Right kidney (tissue), 1 donor: ENCODE data around the gene MYO1B.

Experiments
- DNase-seq: peaks from one replicate; pipeline ENCODE4 v3.0.0-alpha.2; 2016

MYO1B gene

DNA sequence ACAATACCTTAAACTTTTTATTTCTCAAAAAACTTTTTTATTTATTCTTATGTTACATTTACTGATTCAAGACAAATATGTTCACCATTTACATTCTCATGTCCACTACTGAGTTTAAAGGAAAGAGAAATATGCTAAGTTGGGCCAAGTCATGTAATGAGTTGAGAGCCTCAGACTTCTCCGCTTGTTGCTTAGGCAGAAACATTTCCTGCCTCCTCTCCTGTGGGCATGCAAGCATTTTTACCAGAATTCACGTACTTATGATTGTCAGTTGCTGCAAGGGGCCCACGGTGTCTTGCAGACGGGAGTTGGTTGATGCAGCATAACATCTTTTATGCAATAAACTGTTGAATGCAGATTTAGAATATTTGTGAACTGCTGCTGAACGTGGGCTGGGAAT lies 51.8 kb downstream of the MYO1B start:
- DNase-seq = no peak

DNA sequence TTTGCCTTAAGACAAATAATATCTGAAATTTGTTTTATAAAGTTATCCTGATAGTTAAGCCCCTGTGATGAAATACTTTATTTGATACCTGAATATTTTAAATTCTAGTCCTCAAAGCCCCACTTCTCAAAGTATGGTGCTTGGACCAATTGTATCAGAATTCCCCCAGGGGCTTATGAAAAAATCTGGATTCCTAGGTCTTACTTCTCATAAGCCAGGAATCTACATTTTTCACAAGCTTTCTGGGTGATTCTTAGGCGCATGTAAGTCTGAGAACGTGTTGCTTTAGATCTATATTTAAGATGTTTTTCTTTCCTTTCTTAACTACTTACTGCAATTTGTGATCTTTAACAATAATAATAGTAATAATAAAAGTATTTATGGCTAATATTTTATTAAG lies 53.1 kb downstream of the MYO1B start:
- no peak for DNase-seq

DNA sequence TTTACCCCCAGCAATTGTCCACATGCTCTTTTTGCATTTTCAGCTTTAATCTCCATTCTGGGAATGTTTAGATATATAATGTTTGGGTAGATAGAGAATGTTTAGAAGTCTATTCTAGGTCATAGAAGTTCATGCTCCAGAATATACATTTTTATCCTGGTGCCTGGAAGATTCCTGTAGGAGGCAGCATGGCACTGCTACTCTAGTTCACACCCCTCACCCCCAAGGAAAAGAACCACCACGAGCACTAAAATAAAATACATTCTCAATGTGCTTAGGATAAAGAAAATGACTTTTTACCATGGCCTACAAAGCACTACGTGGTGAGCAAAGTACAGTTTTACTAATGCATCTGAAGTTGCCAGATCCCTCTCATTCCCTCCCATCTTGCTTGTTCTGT lies 53.8 kb downstream of the MYO1B start:
- no peak for DNase-seq

DNA sequence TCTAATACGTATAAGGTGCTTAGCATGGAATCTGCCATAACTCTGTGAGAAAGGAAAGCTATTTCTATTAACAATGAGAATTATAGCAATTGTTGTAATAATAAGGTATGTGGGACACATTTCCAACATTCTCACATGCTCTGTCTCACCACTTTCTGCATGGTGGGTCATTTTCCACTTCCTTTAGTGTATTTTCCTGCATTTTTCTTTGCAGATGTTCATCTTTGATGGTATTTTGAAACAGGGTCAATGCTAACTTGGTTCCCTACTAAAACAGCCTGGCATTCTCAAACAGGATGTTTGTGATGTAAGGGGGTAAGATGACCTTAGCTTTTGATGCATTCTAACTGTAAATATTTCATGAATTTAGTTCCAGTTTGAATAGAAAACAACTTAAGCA lies 54.7 kb downstream of the MYO1B start:
- no peak for DNase-seq

DNA sequence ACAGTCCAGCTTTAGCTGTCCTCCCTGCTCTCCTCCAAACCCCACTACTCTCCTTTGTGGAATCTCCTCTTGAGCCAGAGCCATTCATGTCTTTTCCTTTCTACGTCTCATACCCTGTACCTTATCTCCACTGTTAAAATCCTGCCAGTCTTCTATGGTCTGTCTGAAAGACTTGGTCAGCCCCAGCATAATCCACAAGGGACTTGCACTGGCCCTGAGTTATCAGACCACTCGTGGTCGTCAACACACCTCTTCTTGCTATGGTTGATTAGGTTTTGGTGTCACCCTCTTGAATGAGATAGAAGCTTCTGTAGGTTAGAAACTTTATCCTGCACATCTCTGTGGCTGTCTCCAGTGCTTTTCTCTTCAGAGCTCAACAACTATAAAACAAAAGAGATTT lies 56.8 kb downstream of the MYO1B start:
- no peak for DNase-seq

DNA sequence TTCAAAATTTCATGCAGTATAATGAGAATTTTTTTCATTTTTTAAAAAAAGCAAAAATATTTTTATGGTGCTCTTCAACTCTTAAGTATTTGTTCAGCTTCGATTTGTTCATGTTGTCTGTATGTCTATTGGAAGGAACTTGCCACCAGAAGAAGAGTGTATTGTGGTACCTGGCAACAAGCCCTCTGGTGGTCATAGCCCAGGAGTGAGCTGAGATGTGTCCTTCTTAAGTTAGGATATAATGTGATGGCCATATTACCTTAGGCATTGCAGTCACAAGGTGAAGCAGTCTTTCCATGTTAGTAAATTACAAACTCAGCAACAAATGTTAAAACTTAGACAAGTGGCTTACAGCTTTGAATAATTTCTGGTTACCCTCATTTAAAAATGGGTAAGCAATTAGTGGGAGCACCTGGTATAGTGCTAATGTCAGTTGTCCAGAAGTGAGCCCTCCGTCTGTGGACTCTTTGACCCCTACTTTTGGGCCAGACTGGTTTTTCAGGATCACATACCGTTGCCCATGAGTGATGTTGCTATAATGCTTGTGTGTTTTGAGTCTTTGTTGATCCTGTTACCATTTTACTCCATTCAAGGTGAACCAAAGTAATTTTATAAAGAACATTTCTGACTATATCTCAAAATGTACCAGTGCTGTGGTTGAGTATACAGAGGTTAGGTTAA lies 57.4 kb downstream of the MYO1B start:
- DNase-seq = no peak

DNA sequence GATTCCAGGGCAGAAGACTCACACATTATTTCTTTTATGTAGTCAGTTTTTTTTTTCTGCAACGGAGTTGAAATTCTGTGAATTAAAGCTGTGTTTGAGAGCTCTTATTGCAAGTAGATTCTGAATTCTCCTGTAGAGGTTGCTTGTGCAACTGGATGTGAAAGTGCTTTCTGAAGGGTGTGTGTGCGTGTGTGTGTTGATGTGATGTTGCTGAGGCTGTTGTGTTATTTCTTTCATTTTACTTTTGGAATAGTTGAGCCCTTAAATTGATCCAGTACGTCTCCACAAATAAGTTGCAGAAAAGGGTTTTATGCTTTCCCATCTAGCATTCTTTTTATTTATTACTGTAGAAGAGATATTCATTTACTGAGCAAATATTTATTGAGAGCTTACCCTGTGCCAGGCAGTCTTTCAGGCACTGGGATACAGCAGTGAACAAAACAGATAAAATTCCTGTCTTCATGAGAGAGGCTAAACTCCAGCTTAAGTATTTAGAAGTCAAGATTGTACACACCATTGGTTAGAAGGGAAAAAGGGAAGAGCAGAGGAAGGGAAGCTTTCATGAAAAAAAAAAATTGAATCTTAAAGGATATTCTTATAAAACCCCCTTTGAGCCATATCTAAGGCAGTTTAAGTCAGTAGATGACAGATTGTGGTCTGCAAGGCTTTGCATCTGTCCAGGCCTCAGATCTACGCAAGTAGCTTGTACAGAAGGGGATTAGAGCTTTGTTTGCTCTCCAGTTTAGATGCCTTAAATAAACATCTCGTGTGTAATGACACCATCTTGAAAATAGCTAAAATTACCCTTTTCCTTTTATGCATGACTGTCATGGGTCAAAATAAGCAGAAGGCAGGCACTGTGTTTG lies 58.2 kb downstream of the MYO1B start:
- no peak for DNase-seq

DNA sequence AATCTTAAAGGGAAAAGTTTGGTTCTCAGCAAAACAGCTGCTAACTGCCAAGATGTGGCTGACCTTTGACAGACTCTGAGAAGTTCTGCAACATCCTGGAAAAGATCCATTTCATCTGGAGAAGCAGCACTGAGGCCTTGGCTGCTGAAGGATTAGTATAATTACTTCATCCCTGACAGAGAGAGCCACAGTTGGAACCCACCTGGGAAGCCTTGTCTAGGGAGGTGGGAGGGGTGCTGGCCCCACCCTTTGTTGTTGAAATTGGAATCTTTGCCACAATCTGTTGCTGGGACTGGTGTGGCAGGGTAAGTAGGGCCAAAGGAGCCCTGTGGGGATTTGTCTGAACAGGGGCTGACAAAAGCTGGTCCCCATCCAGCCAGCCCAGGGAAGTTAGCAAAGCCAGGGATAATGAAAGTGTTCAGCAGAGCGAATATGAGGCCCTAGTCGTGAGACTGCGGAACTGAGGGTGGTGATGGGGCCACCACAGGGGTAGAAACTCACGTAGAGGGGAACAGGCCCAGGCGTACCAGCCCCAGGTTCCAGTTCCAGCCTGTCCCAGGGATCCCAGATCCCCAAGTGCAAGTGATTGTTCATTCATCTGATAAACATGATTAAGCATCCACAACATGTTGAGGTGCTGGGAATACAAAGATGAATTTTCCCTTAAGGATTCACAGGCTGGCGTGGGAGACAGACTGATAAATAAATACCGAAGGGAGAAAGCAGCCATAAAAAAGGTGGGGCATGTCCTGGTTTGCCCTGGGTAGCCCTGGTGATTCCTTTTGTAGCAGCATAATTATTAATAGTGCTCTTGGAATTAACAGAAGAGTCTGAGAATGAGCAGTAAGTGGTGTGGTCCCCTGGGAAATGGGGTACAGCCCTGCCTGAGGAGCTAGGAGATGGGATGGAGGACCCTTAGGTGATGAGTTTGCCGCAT lies 60.0 kb downstream of the MYO1B start:
- no peak for DNase-seq

DNA sequence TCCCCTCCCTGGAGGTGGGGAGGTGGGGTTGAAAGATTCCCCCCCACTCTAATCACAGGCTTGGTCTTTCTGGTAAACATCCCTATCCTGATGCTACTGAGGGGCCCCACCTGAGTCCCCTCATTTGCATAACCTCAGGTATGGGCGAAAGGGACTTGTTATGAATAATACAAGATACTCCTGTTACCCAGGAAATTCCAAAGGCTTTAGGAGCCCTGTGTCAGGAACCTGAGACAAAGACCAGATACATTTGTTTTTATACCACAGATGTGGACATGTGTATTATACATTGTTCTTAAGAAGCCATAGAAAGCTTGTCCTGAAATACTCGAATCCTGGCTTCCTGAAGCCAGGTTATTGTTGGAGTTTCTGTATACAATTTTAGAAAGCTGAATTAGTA lies 62.8 kb downstream of the MYO1B start:
- DNase-seq = no peak

DNA sequence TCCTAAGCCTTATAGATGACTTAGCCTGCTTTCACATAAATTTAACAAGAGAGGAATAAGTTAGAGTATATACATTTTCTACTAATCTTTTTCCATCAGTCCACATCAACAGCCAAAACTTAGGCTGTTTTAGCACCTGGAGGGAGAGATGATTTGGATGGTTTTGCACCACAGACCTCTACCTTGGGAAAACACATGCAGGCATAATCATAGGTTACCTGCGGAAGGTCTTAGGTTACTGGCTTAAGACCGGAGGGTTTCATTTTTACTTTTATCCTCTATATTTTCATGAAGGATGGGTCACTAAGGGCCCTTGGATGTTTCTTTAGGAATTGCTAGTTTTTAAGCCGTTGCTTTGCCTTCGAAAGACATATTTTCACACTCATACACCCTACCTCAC lies 66.0 kb downstream of the MYO1B start:
- no peak for DNase-seq

DNA sequence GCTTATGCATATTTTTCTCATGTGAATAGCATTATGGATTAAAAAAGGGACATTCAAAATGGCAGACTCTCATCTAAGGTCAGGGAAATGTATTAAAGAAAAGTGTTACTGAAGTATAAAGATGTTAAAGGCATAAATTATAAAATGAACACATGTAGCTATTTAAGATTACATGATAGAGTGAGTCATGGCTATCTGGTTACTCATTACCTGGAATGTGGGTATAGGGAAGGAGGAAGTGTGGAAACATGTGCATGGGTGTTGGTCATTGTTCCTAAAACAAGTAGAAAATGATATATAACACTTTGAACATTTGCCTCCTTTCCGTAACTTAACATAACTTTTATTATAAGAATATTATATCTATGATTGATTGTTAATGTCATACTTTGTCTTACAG lies 66.4 kb downstream of the MYO1B start:
- DNase-seq = no peak

DNA sequence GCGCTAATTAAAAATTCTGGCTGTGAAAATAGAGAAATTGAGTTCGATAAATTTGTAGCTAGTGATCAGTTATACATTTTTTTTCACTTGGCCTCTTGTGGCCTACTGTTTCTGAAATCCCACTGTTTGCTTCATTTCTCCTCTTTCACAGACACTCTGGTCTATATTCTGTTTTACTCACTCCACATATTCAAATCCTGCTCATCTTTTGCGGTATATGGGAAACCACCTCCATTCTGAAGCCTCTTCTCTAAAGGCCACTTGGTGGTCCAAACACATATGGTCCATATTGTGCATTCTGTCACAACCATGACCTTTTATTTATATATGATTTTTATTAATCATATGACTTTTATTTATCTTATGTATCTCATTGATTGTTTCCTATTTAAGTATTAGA lies 67.0 kb downstream of the MYO1B start:
- no peak for DNase-seq

DNA sequence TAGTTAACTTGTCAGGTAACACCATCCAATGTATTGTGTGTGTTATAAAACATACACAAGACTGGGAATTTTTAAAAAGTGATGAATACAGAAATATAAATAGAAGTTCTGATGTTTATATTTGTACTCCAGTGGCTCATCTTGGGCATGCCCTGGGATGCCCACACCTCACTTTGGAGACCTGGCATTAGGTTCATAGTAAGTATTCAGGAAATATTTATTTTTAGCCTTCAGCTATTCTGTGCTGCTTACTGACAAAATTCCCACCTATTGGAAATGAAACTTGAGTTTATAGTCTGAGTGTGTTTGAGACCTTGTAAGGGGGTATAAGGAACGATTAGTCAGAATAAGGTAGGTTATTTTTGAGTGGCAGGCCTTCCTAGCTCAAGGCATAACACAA lies 67.5 kb downstream of the MYO1B start:
- DNase-seq = no peak

DNA sequence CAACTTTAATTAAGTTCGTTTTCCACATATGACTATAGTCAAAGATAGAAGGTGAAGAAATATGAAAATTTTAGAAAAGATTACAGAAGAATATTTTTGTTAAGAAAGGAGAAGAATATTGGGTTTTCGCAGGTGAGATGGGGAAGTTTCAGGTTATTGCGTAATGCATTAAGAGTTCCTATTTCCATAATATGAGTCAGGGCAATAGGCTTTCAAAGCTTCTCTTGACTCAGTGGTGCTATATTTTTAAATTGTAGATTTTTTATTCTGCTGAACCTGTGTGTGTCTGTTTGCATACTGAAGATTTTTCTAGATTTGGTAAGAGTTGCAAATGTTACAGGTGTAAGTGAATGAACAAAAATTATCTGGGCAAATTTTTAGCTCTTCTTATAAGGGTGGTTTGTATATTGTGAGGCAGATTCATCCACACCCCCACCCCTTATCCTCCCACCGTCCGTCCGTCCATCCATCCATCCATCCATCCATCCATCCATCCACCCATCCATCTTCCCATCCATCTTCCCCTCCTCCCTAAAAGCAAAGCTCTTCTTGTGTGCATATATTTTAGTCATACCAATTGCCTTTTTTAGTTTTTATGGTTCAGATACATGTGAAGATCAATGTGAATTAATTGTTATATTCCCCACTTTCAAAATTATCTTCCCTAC lies 69.6 kb downstream of the MYO1B start:
- DNase-seq = no peak

DNA sequence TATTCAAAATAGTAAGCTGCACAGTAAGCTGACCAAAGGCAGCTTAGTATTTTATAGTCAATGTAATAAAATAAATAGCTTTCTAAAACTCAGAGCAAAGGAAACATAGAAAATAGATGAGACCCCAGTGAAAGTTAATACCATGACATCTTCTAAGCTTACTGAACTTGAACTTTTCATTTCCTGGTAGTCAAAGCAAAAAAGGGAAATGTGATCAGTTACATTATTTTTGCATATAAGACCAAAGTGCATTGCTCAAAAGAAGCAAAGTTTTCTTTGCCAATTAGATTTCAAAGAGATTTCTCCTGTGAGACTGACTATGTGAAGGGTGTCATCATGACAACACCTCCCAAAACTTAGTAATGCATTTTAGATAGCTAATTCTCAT lies 70.2 kb downstream of the MYO1B start:
- DNase-seq = no peak

DNA sequence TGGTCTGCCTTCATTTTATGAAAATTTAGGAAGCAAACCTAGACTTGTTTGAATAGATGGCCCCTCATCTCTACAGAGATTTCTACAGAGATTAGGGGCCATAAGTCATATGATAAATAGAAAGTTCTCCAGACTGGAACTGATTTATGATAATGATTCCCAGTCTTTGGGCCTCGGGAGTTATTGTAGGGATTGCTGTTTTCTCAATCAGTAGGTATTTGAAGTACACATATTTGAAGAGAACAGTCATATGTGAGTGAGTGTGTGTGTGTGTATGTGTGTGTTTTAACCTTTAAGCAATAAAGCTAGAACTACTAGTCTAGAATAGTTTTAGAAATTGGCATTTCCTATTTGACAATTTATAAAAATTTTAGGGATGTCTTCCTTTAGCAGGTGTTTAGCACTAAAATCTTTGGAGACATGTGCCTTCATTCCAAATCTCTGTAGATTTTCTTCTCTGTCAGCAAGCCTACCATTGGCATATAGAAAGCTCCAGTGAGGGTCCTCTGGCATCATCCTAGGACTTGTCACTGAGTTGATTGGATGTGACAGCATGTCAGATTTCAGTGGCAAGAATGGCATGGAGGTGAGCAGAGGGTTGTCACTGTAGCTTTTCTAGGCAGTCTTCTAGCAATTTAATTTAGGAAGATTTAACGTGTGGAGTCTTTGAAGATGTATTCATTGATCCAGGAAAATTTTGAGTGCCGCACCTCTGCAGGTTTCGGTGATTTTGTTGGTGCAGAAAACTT lies 71.2 kb downstream of the MYO1B start:
- DNase-seq = no peak

DNA sequence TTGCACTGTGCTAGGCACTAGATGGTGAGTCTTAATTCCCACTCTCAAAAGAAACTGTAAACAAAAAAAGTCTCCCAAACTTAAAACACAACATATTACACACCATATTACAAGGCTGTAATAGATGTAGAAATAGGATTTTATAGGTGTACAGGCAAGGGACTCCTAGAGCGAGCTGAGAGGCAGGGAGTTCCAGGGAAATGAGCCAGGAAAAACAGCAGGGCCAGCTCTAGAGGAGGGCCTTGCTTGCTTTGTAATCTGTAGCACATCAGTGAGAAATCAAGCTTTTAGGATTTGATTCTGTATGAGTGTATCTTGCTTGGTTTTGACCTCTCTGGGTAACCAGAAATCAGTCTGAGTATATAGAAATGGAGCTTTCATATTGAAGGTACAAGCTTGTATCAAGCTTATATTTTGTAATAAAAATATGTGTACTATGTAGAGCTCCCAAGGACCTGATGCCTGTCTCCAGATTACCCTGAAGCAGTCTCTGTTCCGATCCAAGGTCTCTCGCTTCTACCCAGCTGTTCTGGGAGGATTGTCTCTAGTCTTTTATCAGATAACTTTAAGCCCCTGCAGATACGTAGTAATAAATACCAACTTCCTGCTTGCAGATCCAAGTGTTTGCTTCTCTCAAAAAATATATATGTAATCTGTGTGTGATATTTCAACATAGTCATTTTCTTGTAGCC lies 73.0 kb downstream of the MYO1B start:
- DNase-seq = no peak

DNA sequence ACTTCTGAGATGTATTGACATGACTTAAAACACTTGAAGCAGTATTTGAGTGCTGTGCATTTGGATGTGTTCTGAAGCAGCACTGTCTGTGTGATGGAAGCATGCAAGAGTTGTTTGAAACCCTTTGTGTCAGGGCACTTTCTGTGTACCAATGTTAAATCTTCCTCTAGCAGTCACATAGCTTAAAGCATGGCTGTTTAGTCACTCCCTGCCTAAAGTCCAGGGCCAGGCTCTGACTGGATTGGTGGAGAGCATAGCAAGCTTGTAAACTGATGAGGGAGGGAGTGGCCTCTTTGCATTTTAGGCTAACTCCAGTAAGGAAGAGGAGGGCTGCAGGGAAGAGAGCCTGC lies 73.5 kb downstream of the MYO1B start:
- no peak for DNase-seq

DNA sequence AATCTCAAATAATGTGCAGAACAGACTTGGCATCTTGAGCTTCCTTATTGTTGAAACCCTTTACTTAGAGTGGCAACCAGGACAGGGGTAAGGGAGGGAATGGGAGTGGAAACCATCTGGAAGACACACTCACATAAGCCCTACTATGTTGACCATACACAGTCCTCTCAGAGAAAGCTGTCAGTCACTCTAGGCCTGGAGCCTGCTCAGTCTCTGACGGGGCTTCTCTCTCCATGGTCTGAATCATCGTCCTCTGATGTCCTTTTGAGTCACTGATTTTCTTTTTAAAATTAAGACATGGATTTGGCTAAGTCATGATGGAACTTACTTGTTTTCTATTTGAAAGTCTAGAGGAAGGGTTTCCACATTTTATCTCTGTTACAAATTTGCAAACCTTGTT lies 74.0 kb downstream of the MYO1B start:
- DNase-seq = no peak

DNA sequence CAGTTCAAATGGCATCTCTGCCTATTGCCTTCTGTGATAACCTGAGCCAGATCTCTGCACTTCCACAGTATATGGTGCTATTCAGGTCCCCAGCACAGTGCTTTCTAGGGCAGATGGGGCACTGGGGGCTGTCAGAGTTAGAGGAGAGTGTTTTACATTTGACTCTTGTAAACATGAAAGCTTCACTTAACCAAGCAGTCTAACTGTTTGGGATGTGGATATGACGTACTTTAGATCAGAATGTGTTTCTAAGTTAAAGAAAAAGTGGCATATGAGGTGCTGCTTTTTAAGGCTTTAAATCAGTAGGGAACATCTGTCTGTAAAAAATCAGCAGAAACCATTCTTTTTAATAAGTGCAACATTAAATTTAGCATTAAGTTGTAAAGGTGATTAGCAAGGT lies 75.7 kb downstream of the MYO1B start:
- DNase-seq = no peak
